ENCODE results near the gene INPP5F.
"Not testable (repeated sequence)": the region's sequence is repeated elsewhere in the genome, so short reads cannot be mapped to it uniquely, and the experiment has no call there.

INPP5F gene

GRCh38 chr10:119781498-119781897, 55.6 kb downstream of the INPP5F start:
- no peak for DNase-seq

- no peak for DNase-seq
Measured at GRCh38 chr10:119782981-119783664, 57.3 kb downstream of the INPP5F start.

- DNase-seq: no peak
Measured at GRCh38 chr10:119783665-119784027, 57.8 kb downstream of the INPP5F start.

- DNase-seq: no peak
Measured at GRCh38 chr10:119784340-119785067, 58.7 kb downstream of the INPP5F start.

GRCh38 chr10:119786117-119786769, 60.4 kb downstream of the INPP5F start:
- no peak for DNase-seq

GRCh38 chr10:119795101-119795500, 69.3 kb downstream of the INPP5F start:
- DNase-seq: not testable (repeated sequence)

- no peak for DNase-seq
Measured at GRCh38 chr10:119796039-119796438, 70.2 kb downstream of the INPP5F start.

GRCh38 chr10:119801176-119801575, 75.3 kb downstream of the INPP5F start:
- DNase-seq: no peak

GRCh38 chr10:119801998-119802538, 76.2 kb downstream of the INPP5F start:
- DNase-seq: no peak

- DNase-seq: no peak
Measured at GRCh38 chr10:119803264-119803663, 77.4 kb downstream of the INPP5F start.

- DNase-seq: no peak
Measured at GRCh38 chr10:119805702-119806230, 79.9 kb downstream of the INPP5F start.

GRCh38 chr10:119806334-119807130, 80.7 kb downstream of the INPP5F start:
- no peak for DNase-seq

GRCh38 chr10:119807960-119808697, 82.3 kb downstream of the INPP5F start:
- no peak for DNase-seq

GRCh38 chr10:119811122-119811521, 85.3 kb downstream of the INPP5F start:
- DNase-seq: no peak

- DNase-seq: no peak
Measured at GRCh38 chr10:119812684-119813083, 86.8 kb downstream of the INPP5F start.

- DNase-seq: no peak
Measured at GRCh38 chr10:119815671-119816070, 89.8 kb downstream of the INPP5F start.

GRCh38 chr10:119817991-119818888, 92.4 kb downstream of the INPP5F start:
- DNase-seq: peak in 1 of 2 donors; percentile 41

GRCh38 chr10:119818889-119819270, 93.0 kb downstream of the INPP5F start:
- DNase-seq: no peak

GRCh38 chr10:119821182-119821581, 95.3 kb downstream of the INPP5F start:
- DNase-seq: no peak

- DNase-seq: no peak
Measured at GRCh38 chr10:119824299-119824698, 98.4 kb downstream of the INPP5F start.

GRCh38 chr10:119826771-119827170, 100.9 kb downstream of the INPP5F start:
- no peak for DNase-seq

All from hippocampal formation (tissue), 2 donors.